VCaP (cell line): ENCODE results near the gene MSX1.

Experiments
- H3K27ac ChIP-seq: fragments of 450-650 bp; 2 replicates; pipeline ENCODE4 v1.5.1; 2017
- TF ChIP-seq, protein P1 (sequence below): fragments of 450-650 bp; conservative IDR thresholded peaks from 2 replicates; pipeline ENCODE4 v1.5.1; 2017; ENCODE audit warnings: mild to moderate bottlenecking, moderate library complexity

Gene MSX1

DNA sequence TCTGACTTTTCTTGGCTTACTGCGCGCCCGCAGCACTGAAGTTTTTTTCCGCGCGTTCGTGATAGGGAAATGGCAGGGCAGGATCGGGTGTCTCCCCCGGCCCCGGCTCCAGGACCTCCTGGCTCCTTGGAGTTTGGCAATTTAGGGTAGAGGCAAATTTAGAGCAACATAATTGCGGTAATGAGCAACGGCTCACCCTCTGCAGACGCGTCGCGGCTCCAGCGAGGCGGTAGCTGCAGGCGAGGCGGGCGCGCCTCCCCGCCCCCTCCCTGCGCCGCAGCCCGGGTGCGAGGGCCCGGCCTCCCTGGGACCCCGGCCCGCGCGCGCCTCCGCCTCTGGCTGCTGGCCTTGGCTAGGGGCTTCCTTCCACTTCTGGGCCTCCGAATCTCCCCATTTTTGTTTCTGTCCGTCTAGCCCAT, 6.2 kb downstream of the MSX1 start:
- TF ChIP-seq, protein P1, sequence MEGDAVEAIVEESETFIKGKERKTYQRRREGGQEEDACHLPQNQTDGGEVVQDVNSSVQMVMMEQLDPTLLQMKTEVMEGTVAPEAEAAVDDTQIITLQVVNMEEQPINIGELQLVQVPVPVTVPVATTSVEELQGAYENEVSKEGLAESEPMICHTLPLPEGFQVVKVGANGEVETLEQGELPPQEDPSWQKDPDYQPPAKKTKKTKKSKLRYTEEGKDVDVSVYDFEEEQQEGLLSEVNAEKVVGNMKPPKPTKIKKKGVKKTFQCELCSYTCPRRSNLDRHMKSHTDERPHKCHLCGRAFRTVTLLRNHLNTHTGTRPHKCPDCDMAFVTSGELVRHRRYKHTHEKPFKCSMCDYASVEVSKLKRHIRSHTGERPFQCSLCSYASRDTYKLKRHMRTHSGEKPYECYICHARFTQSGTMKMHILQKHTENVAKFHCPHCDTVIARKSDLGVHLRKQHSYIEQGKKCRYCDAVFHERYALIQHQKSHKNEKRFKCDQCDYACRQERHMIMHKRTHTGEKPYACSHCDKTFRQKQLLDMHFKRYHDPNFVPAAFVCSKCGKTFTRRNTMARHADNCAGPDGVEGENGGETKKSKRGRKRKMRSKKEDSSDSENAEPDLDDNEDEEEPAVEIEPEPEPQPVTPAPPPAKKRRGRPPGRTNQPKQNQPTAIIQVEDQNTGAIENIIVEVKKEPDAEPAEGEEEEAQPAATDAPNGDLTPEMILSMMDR, result no peak
- peak overlapping the region; percentile 35; the same call in 1 of the 2 replicates for H3K27ac ChIP-seq

DNA sequence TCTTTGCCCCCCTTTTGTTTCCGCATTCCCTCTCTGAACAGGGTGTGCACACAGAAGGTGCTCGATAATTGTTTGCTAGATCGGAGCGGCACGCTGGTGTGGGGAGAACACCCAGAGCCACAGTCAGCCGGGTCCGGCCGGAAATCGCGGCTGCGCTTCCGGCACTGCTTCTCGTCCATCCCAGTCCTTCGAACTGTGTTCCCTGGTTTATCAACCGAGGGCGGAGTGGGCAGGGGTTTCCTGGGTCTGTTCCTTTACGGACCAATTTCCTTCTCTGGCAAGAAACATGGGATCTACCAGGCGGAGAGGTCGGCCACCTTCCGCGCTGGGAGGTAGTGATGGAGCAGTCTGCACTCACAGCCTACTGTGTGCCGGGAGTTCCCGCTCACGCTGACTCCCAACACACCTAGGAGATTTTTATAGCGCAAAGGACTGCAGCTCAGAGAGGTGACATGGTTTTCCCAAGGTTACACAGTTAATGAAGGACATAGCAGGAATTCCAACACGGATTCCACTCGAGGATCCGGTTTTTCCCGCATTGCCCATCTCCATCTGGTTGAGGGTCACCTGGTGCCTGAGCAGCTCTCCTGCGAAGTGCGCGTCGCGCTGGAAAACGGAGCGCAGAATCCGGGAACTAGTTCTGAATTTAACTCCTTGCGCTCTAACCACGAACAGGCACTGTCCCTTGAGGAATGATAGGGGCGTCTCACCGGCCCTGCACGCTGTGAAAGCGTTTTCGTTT, 6.8 kb downstream of the MSX1 start:
- peak overlapping the region; percentile 35; the same call in 1 of the 2 replicates for H3K27ac ChIP-seq

DNA sequence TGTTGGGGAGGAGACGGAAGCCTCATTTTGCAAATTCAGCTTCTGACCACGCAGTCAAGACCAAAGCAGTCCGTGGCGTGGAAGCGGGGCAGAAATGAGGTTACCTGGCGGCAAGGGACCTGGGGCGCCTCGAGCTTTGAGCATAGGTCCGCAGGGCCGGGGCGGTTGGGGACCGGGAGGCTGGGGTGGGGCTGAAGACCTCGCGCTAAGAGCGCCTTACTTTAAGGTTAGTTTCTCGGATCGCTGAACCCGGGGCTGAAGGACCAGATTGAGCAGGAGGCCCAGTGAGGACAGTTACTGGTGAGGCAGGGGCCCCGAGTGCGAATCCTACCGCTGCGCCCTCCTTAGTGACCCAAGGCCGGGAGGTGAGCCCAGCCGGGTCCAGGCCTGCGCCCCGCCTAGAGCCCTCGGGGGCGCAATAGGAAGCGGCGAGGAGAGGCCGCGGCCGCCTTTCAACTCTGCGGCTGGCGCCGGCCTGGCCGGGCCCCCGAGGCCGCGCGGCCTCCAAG, 7.5 kb downstream of the MSX1 start:
- TF ChIP-seq, protein P1, result no peak
- no peak overlapping the region for H3K27ac ChIP-seq

More for the DNA sequence above, 6.8 kb downstream of the MSX1 start:
- TF ChIP-seq, protein P1, result no peak

DNA sequence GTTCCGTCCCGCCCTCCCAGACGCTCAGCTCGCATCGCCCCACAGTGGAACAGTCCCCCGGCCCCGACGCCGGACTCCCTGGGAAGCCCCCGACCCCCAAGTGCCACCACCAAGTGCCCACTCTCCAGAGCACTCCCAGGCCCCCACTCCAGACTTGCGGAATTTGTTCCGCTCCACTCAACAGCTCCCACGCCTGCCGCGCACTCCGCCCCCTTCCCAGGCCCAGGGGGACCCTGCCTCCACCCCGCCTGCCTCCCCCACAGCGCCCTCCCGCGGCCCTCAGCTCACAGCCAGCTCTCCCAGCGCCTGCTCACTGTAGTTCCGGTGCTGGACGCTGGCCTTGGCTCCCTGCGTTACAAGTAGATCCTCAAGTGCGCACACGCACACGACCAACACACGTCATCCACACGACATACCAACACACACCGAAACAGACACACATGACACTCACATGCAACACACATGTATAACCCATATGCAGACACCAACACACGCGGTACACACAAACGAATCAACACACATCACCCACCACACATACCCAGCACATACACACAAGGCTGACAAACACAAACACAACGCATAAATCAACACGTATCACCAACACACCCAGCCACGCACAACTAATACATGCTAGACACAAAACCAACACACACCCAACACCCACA, 8.0 kb downstream of the MSX1 start:
- TF ChIP-seq, protein P1, result no peak

DNA sequence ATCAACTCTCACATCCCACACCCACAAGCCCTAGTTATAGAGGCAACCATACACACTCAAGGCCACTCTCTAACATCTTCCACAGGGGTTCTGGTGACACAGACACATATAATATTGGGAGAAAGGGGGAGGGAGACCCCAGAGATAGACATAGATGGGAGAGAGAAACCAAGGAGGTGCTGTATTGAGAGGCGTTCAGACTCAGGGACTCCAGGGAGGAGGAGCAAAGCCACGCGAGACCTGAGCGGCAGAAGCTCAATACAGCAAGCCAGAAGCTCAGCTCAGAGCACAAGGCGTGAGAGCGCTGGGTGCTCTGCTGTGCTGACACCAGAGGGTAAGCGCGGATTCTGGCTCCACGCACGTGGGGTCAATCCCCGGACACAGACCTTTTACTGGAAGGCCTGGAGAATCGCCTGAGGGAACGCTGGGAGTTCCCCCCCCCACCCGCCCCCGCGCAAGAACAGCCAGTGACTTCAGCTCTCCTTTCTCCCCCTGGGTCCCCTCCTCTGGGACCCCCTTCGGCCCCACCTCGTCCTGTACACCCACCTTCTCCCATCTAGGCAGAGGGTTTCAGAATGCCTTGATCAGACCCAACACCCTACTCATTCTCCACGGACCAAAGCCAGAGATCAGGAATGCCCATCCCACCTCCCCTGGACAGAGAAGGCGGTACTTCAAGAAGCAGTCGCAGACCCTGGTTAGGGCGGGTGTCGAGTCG, 8.7 kb downstream of the MSX1 start:
- H3K27ac ChIP-seq, result no peak overlapping the region
- TF ChIP-seq, protein P1, result no peak

More for the DNA sequence above, 8.0 kb downstream of the MSX1 start:
- H3K27ac ChIP-seq, result no peak overlapping the region

DNA sequence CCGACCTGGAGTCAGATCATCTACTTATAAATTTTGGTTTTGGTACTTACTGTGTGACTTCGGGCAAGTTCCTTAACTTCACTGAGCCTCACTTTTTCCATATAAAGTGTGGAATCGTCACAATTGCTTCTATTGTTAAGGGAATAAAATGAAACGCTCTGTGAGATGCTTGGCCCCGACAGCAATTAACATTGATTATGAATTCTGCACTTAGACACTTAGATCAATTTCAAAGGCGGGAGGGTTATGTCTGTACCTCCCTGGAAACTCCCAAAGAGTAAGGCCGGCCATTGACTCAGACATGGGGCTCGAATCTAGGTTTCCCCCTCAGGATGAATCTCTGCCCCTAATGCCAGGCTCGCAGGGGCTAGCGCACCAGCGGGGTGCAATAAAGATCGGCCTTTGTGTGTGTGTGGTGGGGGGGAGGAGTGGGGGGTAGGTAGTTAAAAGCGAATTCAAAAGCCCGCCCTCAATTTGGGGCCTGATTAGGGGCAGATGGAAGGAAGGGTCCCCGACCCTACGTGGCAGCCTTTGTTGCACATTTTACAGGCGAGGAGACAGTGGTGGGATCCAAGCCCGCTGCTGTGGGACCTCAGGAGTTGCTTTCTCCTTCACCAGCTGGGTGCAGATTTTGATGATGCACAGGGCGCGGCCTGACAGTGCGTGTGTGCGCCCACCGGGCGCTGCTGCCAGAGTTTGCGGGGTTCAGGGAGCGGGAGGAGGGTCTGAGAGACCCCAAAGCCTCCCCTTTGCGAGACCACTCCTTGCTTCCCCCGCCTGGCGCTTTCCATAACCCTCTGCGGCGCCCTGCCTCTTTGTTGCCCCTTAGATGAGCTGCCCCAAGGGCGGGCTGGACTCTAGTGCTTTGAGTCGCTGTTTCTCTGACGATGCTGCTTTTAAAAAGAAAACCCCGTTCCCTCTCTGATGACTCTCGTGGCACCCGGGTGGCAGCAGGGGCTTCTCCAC, 9.6 kb downstream of the MSX1 start:
- TF ChIP-seq, protein P1, result no peak
- H3K27ac ChIP-seq, result no peak overlapping the region
